Natural killer cell (primary cell): Measurements from ENCODE around the gene IL9. TPM values are rescaled to one million over a fixed set of nuclear protein-coding genes. Genes with fewer than 3 reads are reported as not detected.

Experiments
- ATAC-seq, 3 donors: fragments of 150-1000 bp in 2 of 3; fragments of 200-7000 bp in 1 of 3; cut with Tn5 transposase; 1 replicate in 1 of 3; 2 replicates in 2 of 3; pipeline ENCODE4 v1.10.0; 2021; ENCODE audit warnings: mild to moderate bottlenecking in 2 of 3, moderate library complexity in 2 of 3
- DNase-seq, 2 donors: peaks; one replicate each; pipeline versions ENCODE4 v3.0.0 to v3.0.0-alpha.2; 2013 to 2021; ENCODE audit warnings: mixed read lengths in 1 of 2
- H3K27ac ChIP-seq: one replicate; pipeline ENCODE4 v1.5.1; 2013; ENCODE audit warnings: mild to moderate bottlenecking, low read length
- H3K27me3 ChIP-seq: one replicate; pipeline ENCODE4 v1.6.1; 2013; ENCODE audit warnings: low read length; ENCODE audit not compliant: control insufficient read depth, insufficient read depth
- H3K36me3 ChIP-seq: one replicate; pipeline ENCODE4 v1.6.1; 2013; ENCODE audit warnings: low read length; ENCODE audit not compliant: control insufficient read depth, insufficient read depth
- H3K4me1 ChIP-seq: one replicate; pipeline ENCODE4 v1.6.1; 2013; ENCODE audit warnings: low read length; ENCODE audit not compliant: control insufficient read depth, insufficient read depth
- H3K4me3 ChIP-seq: one replicate; pipeline ENCODE4 v1.5.1; 2013; ENCODE audit warnings: low read length
- H3K9me3 ChIP-seq: one replicate; pipeline ENCODE4 v1.6.1; 2013; ENCODE audit warnings: low read length; ENCODE audit not compliant: control insufficient read depth, insufficient read depth
- H3K27ac Mint-ChIP-seq, 2 donors: one replicate each; pipeline ENCODE4 v1.8.0; 2022; ENCODE audit warnings: mild to moderate bottlenecking in 2 of 2, mixed read lengths in 2 of 2, moderate library complexity in 1 of 2
- H3K27me3 Mint-ChIP-seq, 2 donors: one replicate each; pipeline ENCODE4 v1.8.0; 2022; ENCODE audit warnings: low read depth in 2 of 2, mixed read lengths in 2 of 2
- H3K36me3 Mint-ChIP-seq: one replicate; pipeline ENCODE4 v1.8.0; 2022; ENCODE audit warnings: mixed read lengths
- H3K4me1 Mint-ChIP-seq, 2 donors: one replicate each; pipeline ENCODE4 v1.8.0; 2022; ENCODE audit warnings: mixed read lengths in 2 of 2
- H3K4me3 Mint-ChIP-seq: one replicate; pipeline ENCODE4 v1.8.0; 2022; ENCODE audit warnings: mild to moderate bottlenecking, moderate library complexity, mixed read lengths
- H3K9me3 Mint-ChIP-seq, 2 donors: one replicate each; pipeline ENCODE4 v1.8.0; 2022; ENCODE audit warnings: mixed read lengths in 2 of 2
- CTCF ChIP-seq: fragments of 200-600 bp; IDR thresholded peaks from one replicate; pipeline ENCODE4 v1.8.0; 2022; ENCODE audit warnings: antibody characterized with exemption
- WGBS: methylation state at CpG from one replicate; pipeline ENCODE4 v1.1.7; 2013; ENCODE audit warnings: missing lambda C conversion rate; ENCODE audit not compliant: insufficient coverage; 5-methylcytosine and 5-hydroxymethylcytosine counted together
- intact Hi-C: fragments of 100-400 bp; cut with micrococcal nuclease; formaldehyde crosslinking; loops from one replicate; pipeline ENCODE4 v1.14.2; 2022
- total RNA-seq, 4 donors: library from RNA; stranded (reverse); fragments of 120-200 nt in 1 of 4; gene quantifications; one replicate each; pipeline versions ENCODE4 v1.2.3 to v1.2.4, GENCODE V29; 2013 to 2022

The IL9 gene
- total RNA-seq, 3 donors from 2014 or later (not counting 1 experiment from before 2014, with no cell fraction given), result not detected

- Mint-ChIP-seq H3K9me3 (no peaks in the 10 kb centered on the region), H3K27ac (no peak overlapping the region), H3K4me1 (no peaks in the 10 kb centered on the region), H3K4me3 (no peak overlapping the region), H3K27me3 (peaks cover 0 to 7% of the 10 kb centered on the region in 2 donors), H3K36me3 (no peaks in the 10 kb centered on the region)
- intact Hi-C loops, result no loop called here
- Histone ChIP-seq H3K27ac (no peak overlapping the region), H3K4me1 (no peaks in the 10 kb centered on the region), H3K27me3 (no peaks in the 10 kb centered on the region), H3K9me3 (no peaks in the 10 kb centered on the region), H3K4me3 (no peak overlapping the region), H3K36me3 (no peaks in the 10 kb centered on the region)
- TF ChIP-seq CTCF, result no peak
- ATAC-seq, result no peak
- 72% methylated on average over 2 of the region's 2 CpGs for WGBS
- DNase-seq, result no peak
Measured at GRCh38 chr5:135857630-135858311, 37.9 kb downstream of the IL9 start.

- no peaks in the 10 kb centered on the region for H3K36me3 ChIP-seq
- intact Hi-C loops, result no loop called here
- H3K4me3 ChIP-seq, result no peak overlapping the region
- TF ChIP-seq CTCF, result no peak
- Mint-ChIP-seq H3K4me3 (no peak overlapping the region), H3K27ac (no peak overlapping the region), H3K36me3 (no peaks in the 10 kb centered on the region), H3K4me1 (no peaks in the 10 kb centered on the region), H3K9me3 (no peaks in the 10 kb centered on the region), H3K27me3 (peaks cover 0 to 10% of the 10 kb centered on the region in 2 donors)
- H3K27me3 ChIP-seq, result no peaks in the 10 kb centered on the region
- DNase-seq (no peak), ATAC-seq (no peak)
- no peaks in the 10 kb centered on the region for H3K9me3 ChIP-seq
- WGBS, result 89% methylated on average over 34 of the region's 34 CpGs
- H3K4me1 ChIP-seq, result no peaks in the 10 kb centered on the region
- no peak overlapping the region for H3K27ac ChIP-seq
Measured at GRCh38 chr5:135851915-135852845, 43.5 kb downstream of the IL9 start.

- Histone ChIP-seq H3K27ac (no peak overlapping the region), H3K9me3 (no peaks in the 10 kb centered on the region), H3K4me3 (no peak overlapping the region), H3K4me1 (no peaks in the 10 kb centered on the region), H3K36me3 (no peaks in the 10 kb centered on the region), H3K27me3 (no peaks in the 10 kb centered on the region)
- no peak for TF ChIP-seq CTCF
- H3K4me3 Mint-ChIP-seq, result no peak overlapping the region
- ATAC-seq (no peak), DNase-seq (no peak)
- H3K9me3 Mint-ChIP-seq, result no peaks in the 10 kb centered on the region
- no peaks in the 10 kb centered on the region for H3K4me1 Mint-ChIP-seq
- intact Hi-C loops, result no loop called here
- 87% methylated on average over 24 of the region's 24 CpGs for WGBS
- H3K27ac Mint-ChIP-seq, result no peak overlapping the region
- no peaks in the 10 kb centered on the region for H3K36me3 Mint-ChIP-seq
- peaks cover 0 to 10% of the 10 kb centered on the region in 2 donors for H3K27me3 Mint-ChIP-seq
Measured at GRCh38 chr5:135851186-135851914, 44.3 kb downstream of the IL9 start.
